WTC11 (cell line): ENCODE data around the gene IGSF9. TPM values are rescaled to one million over a fixed set of nuclear protein-coding genes. Genes with fewer than 3 reads are reported as not detected.

Experiments used
- ATAC-seq: fragments of 200-7000 bp; cut with Tn5 transposase; 2 replicates; pipeline ENCODE4 v1.10.0; 2021; ENCODE audit warnings: mild to moderate bottlenecking, moderate library complexity
- CTCF ChIA-PET: fragments of 300-600 bp; sonication (Branson Sonifier 250); formaldehyde crosslinking; loops from one replicate; lab custom pipeline; 2021; ENCODE audit warnings: antibody characterized with exemption; lab: Charles Lee
- POLR2A ChIA-PET: fragments of 350-600 bp; sonication (Branson Sonifier 250); formaldehyde crosslinking; loops from one replicate; lab custom pipeline; 2021; ENCODE audit warnings: antibody characterized with exemption; lab: Charles Lee
- DNase-seq: peaks from one replicate; pipeline ENCODE4 v3.0.0; 2021; ENCODE audit warnings: low spot score
- H3K27ac Mint-ChIP-seq: 2 replicates; pipeline ENCODE4 v1.8.0; 2021; ENCODE audit warnings: mixed read lengths
- H3K27me3 Mint-ChIP-seq: 2 replicates; pipeline ENCODE4 v1.8.0; 2021; ENCODE audit warnings: low read depth, mild to moderate bottlenecking, moderate library complexity, mixed read lengths
- H3K36me3 Mint-ChIP-seq: 2 replicates; pipeline ENCODE4 v1.8.0; 2021; ENCODE audit warnings: mixed read lengths
- H3K4me1 Mint-ChIP-seq: 2 replicates; pipeline ENCODE4 v1.8.0; 2022; ENCODE audit warnings: mixed read lengths
- H3K4me3 Mint-ChIP-seq: 2 replicates; pipeline ENCODE4 v1.8.0; 2021; ENCODE audit warnings: mild to moderate bottlenecking, moderate library complexity, mixed read lengths
- H3K9me3 Mint-ChIP-seq: 2 replicates; pipeline ENCODE4 v1.8.0; 2021; ENCODE audit warnings: mixed read lengths
- ATF1 ChIP-seq: sonication (generic); formaldehyde crosslinking; IDR thresholded peaks from 2 replicates; pipeline ENCODE4 v1.8.1; 2023; ENCODE audit warnings: mild to moderate bottlenecking, moderate library complexity, missing genetic modification reagents
- EMX1 ChIP-seq: fragments of 250-450 bp; sonication (Bioruptor Pico); IDR thresholded peaks from 2 replicates; pipeline ENCODE4 v1.8.0; 2021; ENCODE audit warnings: mild to moderate bottlenecking
- FOXJ3 ChIP-seq: sonication (generic); formaldehyde crosslinking; IDR thresholded peaks from 2 replicates; pipeline ENCODE4 v1.9.0; 2021; ENCODE audit warnings: missing genetic modification reagents, mild to moderate bottlenecking, borderline replicate concordance
- JUN ChIP-seq: sonication (generic); formaldehyde crosslinking; IDR thresholded peaks from 2 replicates; pipeline ENCODE4 v1.8.0; 2023; ENCODE audit warnings: mild to moderate bottlenecking, missing genetic modification reagents
- KAT7 ChIP-seq: sonication (generic); formaldehyde crosslinking; IDR thresholded peaks from 2 replicates; pipeline ENCODE4 v1.8.1; 2023; ENCODE audit warnings: missing genetic modification reagents, mild to moderate bottlenecking, borderline replicate concordance
- NFATC4 ChIP-seq: fragments of 250-450 bp; sonication (Bioruptor Pico); IDR thresholded peaks from 2 replicates; pipeline ENCODE4 v1.9.0; 2021; ENCODE audit warnings: mild to moderate bottlenecking
- NR3C1 ChIP-seq: sonication (generic); formaldehyde crosslinking; conservative IDR thresholded peaks from 2 replicates; pipeline ENCODE4 v1.8.1; 2023; ENCODE audit warnings: low read depth, mild to moderate bottlenecking, missing genetic modification reagents
- TEAD1 ChIP-seq: sonication (generic); formaldehyde crosslinking; IDR thresholded peaks from 2 replicates; pipeline ENCODE4 v1.8.0; 2022; ENCODE audit warnings: mild to moderate bottlenecking, missing genetic modification reagents
- TP53 ChIP-seq: sonication (generic); formaldehyde crosslinking; IDR thresholded peaks from 2 replicates; pipeline ENCODE4 v1.8.1; 2023; ENCODE audit warnings: mild to moderate bottlenecking, missing genetic modification reagents
- ZBTB21 ChIP-seq: sonication (generic); formaldehyde crosslinking; IDR thresholded peaks from 2 replicates; pipeline ENCODE4 v1.8.1; 2023; ENCODE audit warnings: mild to moderate bottlenecking, missing genetic modification reagents, borderline replicate concordance
- ZNF416 ChIP-seq: fragments of 250-450 bp; sonication (Bioruptor Pico); IDR thresholded peaks from 2 replicates; pipeline ENCODE4 v1.9.0; 2021; ENCODE audit warnings: mild to moderate bottlenecking, inconsistent platforms
- total RNA-seq: library from RNA; stranded (reverse); gene quantifications from 3 replicates; pipeline ENCODE4 v1.2.3, GENCODE V29; 2021
- TF ChIP-seq, protein P1 (sequence below): sonication (generic); formaldehyde crosslinking; conservative IDR thresholded peaks from 2 replicates; pipeline ENCODE4 v1.8.1; 2022; ENCODE audit warnings: mild to moderate bottlenecking, missing genetic modification reagents
- TF ChIP-seq, protein P2 (sequence below): sonication (generic); formaldehyde crosslinking; IDR thresholded peaks from 2 replicates; pipeline ENCODE4 v1.8.1; 2023; ENCODE audit warnings: mild to moderate bottlenecking, missing genetic modification reagents, moderate library complexity
- TF ChIP-seq, protein P3 (sequence below): sonication (generic); formaldehyde crosslinking; IDR thresholded peaks from 2 replicates; pipeline ENCODE4 v1.8.0; 2022; ENCODE audit warnings: mild to moderate bottlenecking, missing genetic modification reagents
- TF ChIP-seq, protein P4 (sequence below): fragments of 250-450 bp; sonication (Bioruptor Pico); IDR thresholded peaks from 2 replicates; pipeline ENCODE4 v1.9.0; 2021; ENCODE audit warnings: moderate library complexity, mild to moderate bottlenecking, inconsistent platforms, borderline replicate concordance
- TF ChIP-seq, protein P5 (sequence below): sonication (generic); formaldehyde crosslinking; IDR thresholded peaks from 2 replicates; pipeline ENCODE4 v1.8.0; 2023; ENCODE audit warnings: missing genetic modification reagents, mild to moderate bottlenecking, borderline replicate concordance
- TF ChIP-seq, protein P6 (sequence below): sonication (generic); formaldehyde crosslinking; IDR thresholded peaks from 2 replicates; pipeline ENCODE4 v1.8.0; 2022; ENCODE audit warnings: mild to moderate bottlenecking, missing genetic modification reagents
- TF ChIP-seq, protein P7 (sequence below): fragments of 250-450 bp; sonication (Bioruptor Pico); IDR thresholded peaks from 2 replicates; pipeline ENCODE4 v1.8.0; 2021; ENCODE audit warnings: mild to moderate bottlenecking

The IGSF9 gene
- total RNA-seq, 1 experiment from 2014 or later: 16.4 TPM

DNA sequence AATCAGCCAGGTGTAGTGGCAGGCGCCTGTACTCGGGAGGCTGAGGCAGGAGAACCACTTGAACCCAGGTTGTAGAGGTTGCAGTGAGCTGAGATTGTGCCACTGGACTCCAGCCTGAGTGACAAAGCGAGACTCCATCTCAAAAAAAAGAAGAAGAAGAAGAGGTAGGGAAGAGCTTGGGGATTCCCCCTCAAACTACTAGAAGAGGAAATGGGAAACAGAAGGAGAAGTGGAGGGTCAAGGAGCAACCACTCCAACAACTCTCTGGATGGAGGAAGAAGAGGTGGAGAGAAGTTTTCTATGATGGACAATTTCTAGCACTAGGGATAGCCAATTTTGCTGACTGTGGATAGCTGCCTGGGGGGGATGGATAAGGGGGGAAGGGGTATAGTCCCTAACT lies 23.5 kb upstream of the IGSF9 start:
- TF ChIP-seq NR3C1 (CRISPR knock-in tag) (no peak), JUN (CRISPR knock-in tag) (no peak), KAT7 (CRISPR knock-in tag) (no peak), ZNF416 (CRISPR knock-in tag) (no peak), NFATC4 (CRISPR knock-in tag) (no peak), EMX1 (no peak), TP53 (CRISPR knock-in tag) (no peak), TEAD1 (no peak)
- TF ChIP-seq, protein P1, sequence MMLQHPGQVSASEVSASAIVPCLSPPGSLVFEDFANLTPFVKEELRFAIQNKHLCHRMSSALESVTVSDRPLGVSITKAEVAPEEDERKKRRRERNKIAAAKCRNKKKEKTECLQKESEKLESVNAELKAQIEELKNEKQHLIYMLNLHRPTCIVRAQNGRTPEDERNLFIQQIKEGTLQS: no peak
- TF ChIP-seq, protein P2, sequence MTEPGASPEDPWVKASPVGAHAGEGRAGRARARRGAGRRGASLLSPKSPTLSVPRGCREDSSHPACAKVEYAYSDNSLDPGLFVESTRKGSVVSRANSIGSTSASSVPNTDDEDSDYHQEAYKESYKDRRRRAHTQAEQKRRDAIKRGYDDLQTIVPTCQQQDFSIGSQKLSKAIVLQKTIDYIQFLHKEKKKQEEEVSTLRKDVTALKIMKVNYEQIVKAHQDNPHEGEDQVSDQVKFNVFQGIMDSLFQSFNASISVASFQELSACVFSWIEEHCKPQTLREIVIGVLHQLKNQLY (CRISPR knock-in tag): no peak
- TF ChIP-seq, protein P3, sequence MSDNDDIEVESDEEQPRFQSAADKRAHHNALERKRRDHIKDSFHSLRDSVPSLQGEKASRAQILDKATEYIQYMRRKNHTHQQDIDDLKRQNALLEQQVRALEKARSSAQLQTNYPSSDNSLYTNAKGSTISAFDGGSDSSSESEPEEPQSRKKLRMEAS (CRISPR knock-in tag): no peak
- TF ChIP-seq, protein P4, sequence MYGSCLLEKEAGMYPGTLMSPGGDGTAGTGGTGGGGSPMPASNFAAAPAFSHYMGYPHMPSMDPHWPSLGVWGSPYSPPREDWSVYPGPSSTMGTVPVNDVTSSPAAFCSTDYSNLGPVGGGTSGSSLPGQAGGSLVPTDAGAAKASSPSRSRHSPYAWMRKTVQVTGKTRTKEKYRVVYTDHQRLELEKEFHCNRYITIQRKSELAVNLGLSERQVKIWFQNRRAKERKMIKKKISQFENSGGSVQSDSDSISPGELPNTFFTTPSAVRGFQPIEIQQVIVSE (CRISPR knock-in tag): no peak
- no peaks in the 10 kb centered on the region for H3K36me3 Mint-ChIP-seq
- DNase-seq (no peak), ATAC-seq (no peak)
- H3K27ac Mint-ChIP-seq: no peak overlapping the region
- H3K4me1 Mint-ChIP-seq: peaks cover 11% of the 10 kb centered on the region
- POLR2A ChIA-PET: no interaction called here
- CTCF ChIA-PET: interaction anchor here (2.2 kb wide), 1 partner anchor 39 kb away, joined by 7 read pairs; no protein-coding TSS in a partner anchor
- H3K4me3 Mint-ChIP-seq: no peak overlapping the region
- H3K27me3 Mint-ChIP-seq: no peaks in the 10 kb centered on the region; the same call in 1 of the 2 replicates
- no peaks in the 10 kb centered on the region for H3K9me3 Mint-ChIP-seq

DNA sequence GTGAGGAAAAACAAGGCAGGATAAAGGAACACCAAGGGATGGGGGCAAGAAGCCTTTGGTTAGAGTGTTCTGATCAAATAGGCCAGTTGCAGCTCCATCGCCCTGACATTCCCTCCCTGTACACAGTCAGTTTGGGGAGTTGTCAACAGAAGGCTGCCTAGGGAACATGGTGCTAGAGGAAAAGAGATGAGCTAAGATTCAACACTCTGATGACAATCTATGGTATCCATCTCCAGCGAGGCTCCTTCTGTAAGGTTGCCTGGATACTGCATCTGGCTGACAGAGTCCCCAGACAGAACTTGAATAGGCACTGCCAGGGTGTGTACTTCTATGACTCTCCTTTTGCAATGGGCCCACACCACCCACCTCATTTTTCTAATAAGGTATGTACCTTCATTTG lies 19.9 kb upstream of the IGSF9 start:
- CTCF ChIA-PET: interaction anchor here (1.6 to 2.6 kb wide), 2 partner anchors 19 to 42 kb away, joined by 4 to 15 read pairs; partner anchors contain the start of gene IGSF9
- ATAC-seq (no peak), DNase-seq (no peak)
- no peak overlapping the region for H3K4me3 Mint-ChIP-seq
- no peaks in the 10 kb centered on the region; the same call in none of the 2 replicates for H3K27me3 Mint-ChIP-seq
- POLR2A ChIA-PET: no interaction called here
- no peaks in the 10 kb centered on the region for H3K9me3 Mint-ChIP-seq
- no peaks in the 10 kb centered on the region for H3K36me3 Mint-ChIP-seq
- H3K27ac Mint-ChIP-seq: no peak overlapping the region
- TF ChIP-seq, protein P5, sequence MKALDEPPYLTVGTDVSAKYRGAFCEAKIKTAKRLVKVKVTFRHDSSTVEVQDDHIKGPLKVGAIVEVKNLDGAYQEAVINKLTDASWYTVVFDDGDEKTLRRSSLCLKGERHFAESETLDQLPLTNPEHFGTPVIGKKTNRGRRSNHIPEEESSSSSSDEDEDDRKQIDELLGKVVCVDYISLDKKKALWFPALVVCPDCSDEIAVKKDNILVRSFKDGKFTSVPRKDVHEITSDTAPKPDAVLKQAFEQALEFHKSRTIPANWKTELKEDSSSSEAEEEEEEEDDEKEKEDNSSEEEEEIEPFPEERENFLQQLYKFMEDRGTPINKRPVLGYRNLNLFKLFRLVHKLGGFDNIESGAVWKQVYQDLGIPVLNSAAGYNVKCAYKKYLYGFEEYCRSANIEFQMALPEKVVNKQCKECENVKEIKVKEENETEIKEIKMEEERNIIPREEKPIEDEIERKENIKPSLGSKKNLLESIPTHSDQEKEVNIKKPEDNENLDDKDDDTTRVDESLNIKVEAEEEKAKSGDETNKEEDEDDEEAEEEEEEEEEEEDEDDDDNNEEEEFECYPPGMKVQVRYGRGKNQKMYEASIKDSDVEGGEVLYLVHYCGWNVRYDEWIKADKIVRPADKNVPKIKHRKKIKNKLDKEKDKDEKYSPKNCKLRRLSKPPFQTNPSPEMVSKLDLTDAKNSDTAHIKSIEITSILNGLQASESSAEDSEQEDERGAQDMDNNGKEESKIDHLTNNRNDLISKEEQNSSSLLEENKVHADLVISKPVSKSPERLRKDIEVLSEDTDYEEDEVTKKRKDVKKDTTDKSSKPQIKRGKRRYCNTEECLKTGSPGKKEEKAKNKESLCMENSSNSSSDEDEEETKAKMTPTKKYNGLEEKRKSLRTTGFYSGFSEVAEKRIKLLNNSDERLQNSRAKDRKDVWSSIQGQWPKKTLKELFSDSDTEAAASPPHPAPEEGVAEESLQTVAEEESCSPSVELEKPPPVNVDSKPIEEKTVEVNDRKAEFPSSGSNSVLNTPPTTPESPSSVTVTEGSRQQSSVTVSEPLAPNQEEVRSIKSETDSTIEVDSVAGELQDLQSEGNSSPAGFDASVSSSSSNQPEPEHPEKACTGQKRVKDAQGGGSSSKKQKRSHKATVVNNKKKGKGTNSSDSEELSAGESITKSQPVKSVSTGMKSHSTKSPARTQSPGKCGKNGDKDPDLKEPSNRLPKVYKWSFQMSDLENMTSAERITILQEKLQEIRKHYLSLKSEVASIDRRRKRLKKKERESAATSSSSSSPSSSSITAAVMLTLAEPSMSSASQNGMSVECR (CRISPR knock-in tag): no peak
- TF ChIP-seq, protein P6, sequence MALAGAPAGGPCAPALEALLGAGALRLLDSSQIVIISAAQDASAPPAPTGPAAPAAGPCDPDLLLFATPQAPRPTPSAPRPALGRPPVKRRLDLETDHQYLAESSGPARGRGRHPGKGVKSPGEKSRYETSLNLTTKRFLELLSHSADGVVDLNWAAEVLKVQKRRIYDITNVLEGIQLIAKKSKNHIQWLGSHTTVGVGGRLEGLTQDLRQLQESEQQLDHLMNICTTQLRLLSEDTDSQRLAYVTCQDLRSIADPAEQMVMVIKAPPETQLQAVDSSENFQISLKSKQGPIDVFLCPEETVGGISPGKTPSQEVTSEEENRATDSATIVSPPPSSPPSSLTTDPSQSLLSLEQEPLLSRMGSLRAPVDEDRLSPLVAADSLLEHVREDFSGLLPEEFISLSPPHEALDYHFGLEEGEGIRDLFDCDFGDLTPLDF (CRISPR knock-in tag): no peak
- peaks cover 11% of the 10 kb centered on the region for H3K4me1 Mint-ChIP-seq

DNA sequence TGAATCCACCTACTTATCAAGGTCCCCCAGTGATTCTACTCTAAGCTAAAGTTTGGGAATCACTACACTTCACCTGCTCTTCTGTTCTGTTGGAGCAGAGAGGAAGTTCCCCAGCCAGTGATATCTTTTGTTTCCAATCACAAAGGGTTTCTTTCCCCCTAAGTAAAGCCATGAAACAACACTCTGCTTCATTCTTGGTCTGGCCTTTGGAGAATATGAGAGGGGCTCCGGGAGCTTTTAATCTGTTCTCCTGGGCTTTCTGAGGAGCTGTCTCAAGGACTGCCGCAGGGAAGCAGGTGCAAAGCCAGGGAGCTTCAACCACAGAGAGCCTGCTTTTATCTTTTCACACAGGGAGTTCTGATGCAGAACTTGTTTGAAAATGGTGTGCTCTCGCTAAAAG lies 18.7 kb upstream of the IGSF9 start:
- peak; percentile 55 for ATAC-seq
- TF ChIP-seq ZBTB21 (CRISPR knock-in tag) (no peak), ATF1 (CRISPR knock-in tag) (no peak), FOXJ3 (CRISPR knock-in tag) (no peak)
- TF ChIP-seq, protein P5 (CRISPR knock-in tag): no peak
- TF ChIP-seq, protein P7, sequence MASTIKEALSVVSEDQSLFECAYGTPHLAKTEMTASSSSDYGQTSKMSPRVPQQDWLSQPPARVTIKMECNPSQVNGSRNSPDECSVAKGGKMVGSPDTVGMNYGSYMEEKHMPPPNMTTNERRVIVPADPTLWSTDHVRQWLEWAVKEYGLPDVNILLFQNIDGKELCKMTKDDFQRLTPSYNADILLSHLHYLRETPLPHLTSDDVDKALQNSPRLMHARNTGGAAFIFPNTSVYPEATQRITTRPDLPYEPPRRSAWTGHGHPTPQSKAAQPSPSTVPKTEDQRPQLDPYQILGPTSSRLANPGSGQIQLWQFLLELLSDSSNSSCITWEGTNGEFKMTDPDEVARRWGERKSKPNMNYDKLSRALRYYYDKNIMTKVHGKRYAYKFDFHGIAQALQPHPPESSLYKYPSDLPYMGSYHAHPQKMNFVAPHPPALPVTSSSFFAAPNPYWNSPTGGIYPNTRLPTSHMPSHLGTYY (CRISPR knock-in tag): no peak

More for the DNA sequence above, 18.7 kb upstream of the IGSF9 start:
- Mint-ChIP-seq H3K4me3 (no peak overlapping the region), H3K36me3 (no peaks in the 10 kb centered on the region), H3K27me3 (peaks cover 2% of the 10 kb centered on the region), H3K9me3 (no peaks in the 10 kb centered on the region), H3K4me1 (peaks cover 11% of the 10 kb centered on the region), H3K27ac (no peak overlapping the region)
- CTCF ChIA-PET: interaction anchor here (0.6 to 2.6 kb wide), 3 partner anchors 18 to 166 kb away, joined by 3 to 15 read pairs (median 4); partner anchors contain the start of gene IGSF9
- no peak for DNase-seq
- POLR2A ChIA-PET: interaction anchor here (0.8 kb wide), 1 partner anchor 18 kb away, joined by 3 read pairs; no protein-coding TSS in a partner anchor
